Measurements from ENCODE around the gene OSBPL1A.

The OSBPL1A gene

DNA sequence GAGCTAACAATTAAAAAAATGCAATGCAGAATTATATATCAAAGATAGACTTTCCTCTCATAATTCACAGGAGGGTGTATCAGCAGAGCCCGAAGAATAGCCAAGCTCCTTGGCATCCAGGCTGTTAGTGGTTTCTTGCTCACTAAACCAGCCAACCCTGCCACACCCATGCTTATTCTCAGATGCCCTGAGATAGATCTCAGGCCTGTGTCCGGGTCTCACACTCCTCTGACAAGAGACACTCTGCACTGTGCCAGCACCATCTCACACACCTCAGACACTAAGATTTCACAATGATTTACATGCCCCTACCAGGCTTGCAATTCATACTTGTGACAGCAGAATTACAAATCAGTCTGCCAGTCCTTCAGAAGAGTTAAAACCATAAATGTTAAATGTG is 64.5 kb downstream of the OSBPL1A start:
- DNase-seq = no peak

DNA sequence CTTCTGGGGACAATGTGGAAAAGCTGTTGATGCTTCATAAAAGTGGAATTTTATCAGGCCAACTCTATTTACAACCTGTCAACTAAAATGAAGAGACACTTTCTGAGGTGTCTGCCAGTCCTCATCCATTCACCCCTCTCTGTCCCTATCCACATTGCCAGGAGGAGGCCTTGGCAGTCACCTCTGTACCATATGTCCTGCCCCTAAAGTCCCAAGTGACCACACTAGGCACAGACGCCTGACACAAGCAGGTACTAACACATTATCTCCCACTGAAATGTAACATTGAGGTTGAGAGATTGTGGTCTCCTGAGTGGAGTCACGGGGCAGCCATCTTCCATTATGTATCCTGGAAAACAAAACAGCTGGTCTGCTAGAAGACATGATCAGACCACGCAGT is 71.4 kb downstream of the OSBPL1A start:
- DNase-seq = no peak

DNA sequence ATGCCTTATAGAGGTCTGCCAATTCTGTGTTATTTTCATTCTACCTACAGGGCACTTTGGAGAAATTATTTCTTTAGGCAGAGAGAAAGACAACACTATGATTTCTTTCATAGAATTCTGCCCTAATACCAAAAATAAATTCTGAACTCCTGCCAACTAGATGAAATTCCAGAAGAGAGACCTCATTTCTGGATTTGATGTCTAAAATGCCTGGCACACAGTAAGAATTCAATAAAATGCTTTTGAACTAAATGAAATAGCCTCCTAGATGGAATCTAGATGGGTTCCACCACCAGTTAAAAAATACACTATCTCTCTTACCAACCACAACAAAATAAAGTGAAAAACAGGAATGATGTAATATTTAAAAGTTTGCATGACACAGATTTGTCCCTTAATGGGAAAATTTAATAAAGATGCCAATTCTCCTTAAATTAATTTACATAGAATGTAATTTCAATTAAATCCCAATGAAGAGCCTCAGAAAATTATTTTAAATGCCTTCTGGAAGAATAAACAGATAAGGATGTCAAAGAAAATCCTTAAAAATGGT is 75.0 kb downstream of the OSBPL1A start:
- no peak for DNase-seq

DNA sequence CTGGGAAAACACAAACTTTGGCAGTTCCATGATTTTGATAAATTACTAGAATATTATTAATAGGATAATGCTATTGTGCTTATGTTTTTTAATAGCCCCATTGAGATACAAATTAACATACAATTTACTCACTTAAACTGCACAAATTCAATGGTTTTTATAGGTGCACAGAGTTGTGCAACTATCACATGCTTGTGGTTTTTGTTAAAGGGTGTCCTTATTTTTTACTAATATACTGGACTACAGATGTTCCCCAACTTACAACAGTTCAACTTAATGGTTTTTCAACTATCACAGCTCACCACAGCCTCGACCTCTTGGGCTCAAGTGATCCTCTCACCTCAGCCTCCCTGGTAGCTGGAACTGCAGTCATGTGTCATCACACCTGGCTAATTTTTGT is 76.6 kb downstream of the OSBPL1A start:
- DNase-seq = no peak

DNA sequence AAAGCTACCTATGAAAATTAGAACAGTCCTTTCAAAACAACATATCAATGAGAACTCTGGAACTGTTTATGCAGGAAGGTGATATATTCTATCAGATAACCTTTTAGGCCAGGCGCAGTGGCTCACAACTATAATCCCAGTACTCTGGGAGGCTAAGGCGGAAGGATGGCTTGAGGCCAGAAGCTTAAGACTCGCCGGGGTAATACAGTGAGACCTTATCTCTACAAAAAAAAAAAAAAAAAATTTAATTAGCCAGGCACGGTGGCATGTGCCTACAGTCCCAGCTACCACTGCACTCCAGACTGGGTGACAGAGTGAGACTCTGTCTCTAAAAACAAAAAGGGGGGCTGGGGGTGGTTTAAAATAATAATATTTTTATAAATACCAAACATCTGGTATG is 77.9 kb downstream of the OSBPL1A start:
- DNase-seq = no peak

GRCh38 chr18:24317370-24317769 is 80.3 kb downstream of the OSBPL1A start:
- no peak for DNase-seq

- no peak for DNase-seq
Measured at GRCh38 chr18:24315170-24315569, 82.5 kb downstream of the OSBPL1A start.

- DNase-seq = no peak
Measured at GRCh38 chr18:24306201-24306600, 91.4 kb downstream of the OSBPL1A start.

DNA sequence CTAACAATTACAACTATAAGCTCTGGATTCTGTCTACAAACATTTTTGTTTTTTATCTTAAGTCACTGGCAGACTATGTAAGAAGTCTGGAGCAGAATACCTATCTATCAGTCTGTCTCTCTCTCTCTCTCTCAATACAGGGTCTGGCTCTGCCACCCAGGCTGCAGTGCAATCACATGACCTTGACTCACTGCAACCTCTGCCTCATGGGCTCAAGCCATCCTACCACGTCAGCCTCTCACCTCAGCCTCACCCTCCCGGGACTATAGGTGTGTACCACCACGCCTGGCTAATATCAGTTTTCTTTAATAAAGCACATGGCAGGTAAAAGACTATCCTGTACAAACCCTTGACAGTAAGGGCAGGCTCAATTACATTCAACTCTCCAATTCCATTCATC is 96.9 kb downstream of the OSBPL1A start:
- DNase-seq = no peak

DNA sequence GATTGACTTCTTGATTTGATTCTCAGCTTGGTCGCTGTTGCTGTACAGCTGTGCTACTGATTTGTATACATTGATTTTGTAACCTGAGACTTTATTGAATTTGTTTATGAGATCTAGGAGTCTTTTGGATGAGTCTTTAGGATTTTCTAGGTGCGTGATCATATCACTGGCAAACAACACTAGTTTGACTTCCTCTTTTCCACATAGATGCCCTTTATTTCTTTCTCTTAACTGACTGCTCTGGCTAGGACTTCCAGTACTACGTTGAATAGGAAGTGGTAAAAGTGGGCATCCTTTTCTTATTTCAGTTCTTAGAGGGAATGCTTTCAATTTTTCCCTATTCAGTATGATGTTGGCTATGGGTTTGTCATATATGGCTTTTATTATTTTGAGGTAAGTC is 101.3 kb downstream of the OSBPL1A start:
- no peak for DNase-seq

- DNase-seq = no peak
Measured at GRCh38 chr18:24293254-24293653, 104.4 kb downstream of the OSBPL1A start.

GRCh38 chr18:24278591-24278990 is 119.0 kb downstream of the OSBPL1A start:
- no peak for DNase-seq

- DNase-seq = no peak
Measured at GRCh38 chr18:24277516-24278195, 120.0 kb downstream of the OSBPL1A start.

DNA sequence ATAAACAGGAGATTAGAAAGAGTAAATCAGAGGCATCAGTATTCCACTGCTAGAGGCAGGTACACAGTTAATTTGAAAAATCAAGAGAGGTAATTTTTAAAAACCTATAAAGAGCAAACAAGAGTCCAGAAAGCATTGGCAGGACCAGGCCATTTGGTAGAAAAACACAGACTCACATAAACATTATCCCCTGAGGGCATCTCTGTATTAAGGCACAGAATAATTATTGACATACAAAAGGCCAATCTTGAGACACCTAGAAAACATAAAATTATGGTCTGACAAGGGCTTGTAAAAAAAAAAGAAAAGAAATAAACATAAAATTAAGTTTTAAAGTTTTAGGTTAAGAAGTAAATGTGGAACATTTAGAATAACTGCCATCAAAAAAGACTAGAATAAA is 120.6 kb downstream of the OSBPL1A start:
- DNase-seq = no peak

DNA sequence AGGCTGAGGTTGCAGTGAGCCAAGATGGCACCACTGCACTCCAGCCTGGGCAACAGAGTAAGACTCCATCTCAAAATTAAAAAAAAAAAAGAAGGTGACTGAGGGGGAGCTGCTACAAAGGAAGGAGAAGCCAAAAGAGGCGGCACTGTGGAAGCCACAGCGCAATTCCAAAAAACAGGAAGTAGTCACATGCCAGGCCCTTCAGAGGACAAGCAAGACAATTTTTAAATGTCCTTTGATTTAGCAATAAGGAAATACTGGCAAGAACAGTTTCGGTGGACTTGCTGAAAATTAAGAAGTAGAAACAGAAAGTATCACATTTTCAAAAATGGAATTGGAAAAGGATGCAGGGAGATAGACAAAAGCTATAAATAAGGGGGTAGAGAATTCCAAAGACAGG is 122.8 kb downstream of the OSBPL1A start:
- no peak for DNase-seq

DNA sequence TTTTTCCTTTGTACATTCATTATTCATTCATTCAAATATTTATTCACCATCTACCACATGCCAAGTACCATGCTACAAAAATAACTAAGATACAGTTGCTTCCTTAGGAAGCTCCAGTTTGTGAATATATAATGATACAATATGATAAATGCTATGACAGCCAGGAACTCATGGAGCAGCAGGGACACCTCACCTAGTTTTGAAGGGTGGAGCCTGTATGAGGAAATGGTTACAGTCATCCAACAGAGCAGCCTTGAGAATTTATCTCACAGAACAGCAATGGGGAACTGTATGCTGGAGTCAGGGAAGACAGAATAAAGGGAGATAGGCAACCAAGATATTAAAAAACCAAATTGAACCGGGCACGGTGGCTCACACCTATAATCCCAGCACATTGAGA is 124.0 kb downstream of the OSBPL1A start:
- DNase-seq = no peak

DNA sequence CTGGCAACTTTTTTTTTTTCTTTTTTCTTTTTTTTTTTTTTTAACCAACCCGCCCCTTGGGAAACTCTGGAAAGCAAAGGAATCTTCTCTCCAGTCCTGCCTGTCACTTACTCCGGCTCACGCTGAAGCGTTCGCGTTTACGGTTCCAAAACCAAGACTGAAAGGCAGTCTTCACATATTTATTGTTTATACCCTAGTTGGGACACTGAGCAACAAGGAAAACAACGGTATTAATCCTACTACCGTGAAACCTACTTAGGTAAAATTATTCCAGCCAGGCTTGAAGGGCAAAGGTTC is 125.4 kb downstream of the OSBPL1A start:
- DNase-seq = no peak

GRCh38 chr18:24271381-24272228 is 126.0 kb downstream of the OSBPL1A start:
- DNase-seq = peak in 1 of 2 experiments; percentile 0

GRCh38 chr18:24270937-24271380 is 126.7 kb downstream of the OSBPL1A start:
- no peak for DNase-seq

DNA sequence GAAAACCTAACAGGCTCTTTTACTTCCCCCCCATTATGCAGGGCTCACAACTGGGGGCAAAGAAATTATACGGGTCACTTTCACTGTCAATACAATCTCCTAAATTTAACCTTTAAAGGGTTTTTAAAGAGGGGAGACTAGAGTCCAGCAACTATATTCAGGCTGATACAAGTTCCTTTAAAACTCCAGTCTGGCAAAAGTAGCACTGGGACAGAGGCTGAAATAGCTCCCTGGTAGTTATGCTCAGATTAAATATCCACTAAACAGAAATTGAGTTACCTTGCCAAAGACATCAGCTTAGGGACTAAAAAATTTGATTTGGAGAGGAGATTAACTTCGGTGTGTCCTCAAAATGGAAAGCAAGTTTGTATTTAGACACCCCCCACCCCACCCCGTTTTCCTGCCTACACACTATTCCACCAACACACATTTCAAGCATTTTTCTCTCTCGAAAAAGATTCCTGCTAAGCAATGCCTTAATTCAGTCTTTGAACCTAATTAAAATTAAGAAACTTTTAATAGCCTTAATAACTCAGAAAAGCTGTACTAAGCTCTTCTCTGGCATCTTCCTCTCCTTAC is 127.2 kb downstream of the OSBPL1A start:
- no peak for DNase-seq

DNA sequence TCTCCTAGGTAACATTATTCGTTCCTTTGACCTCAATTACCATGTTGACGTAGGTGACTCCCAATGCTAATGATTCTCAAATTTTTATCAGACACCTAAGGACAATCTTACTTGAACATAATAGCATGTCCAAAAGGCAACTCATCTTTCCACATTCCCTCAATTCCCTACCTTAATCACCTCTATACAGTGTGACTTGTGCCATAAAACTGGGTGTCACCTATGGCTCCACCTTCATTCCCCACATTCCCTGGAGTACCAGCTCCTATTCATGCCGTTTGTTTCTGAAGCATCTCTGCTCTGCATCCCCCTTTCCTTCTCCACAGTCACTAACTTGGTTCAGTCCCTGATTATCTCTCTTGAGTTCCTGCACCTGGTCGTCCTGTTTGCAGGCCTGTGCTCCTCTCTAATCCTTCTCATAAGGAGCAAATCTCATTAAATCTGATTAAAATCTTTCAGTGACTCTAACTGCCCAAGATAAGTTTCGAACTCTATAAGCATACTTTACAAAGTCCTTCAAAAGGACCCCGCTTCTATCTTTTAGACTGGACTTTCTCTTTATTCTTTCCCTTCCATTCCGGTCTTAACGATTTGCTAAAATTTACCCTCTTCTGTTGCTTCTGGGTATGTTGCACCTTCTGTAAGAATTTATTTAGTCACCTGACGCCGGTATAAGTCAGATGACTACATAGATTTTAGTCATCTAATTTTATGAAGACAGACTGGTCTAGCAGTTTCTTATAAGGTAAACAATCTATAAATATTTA is 128.7 kb downstream of the OSBPL1A start:
- no peak for DNase-seq

GRCh38 chr18:24267878-24268277 is 129.7 kb downstream of the OSBPL1A start:
- no peak for DNase-seq

- no peak for DNase-seq
Measured at GRCh38 chr18:24266131-24266530, 131.5 kb downstream of the OSBPL1A start.

Data from activated CD4-positive, alpha-beta T cell treated with anti-CD3 and anti-CD28 coated beads, Interleukin-2, amount 50 U/mL, for 4 hours (primary cell).